Cardiac muscle cell (in vitro differentiated cells and primary cell): ENCODE results near the gene ERF. TPM values are rescaled to one million over a fixed set of nuclear protein-coding genes. Genes with fewer than 3 reads are reported as not detected.

Experiments used
- DNase-seq, 2 donors: peaks; one replicate each; pipeline versions ENCODE4 v3.0.0 to v3.0.0-alpha.2; 2010 to 2017; ENCODE audit warnings: low read depth in 1 of 2, low spot score in 1 of 2
- H3K27ac ChIP-seq: fragments of 200-600 bp; sonication (generic); 2 replicates; pipeline ENCODE4 v1.5.1; 2016
- H3K27me3 ChIP-seq: fragments of 200-600 bp; sonication (generic); 2 replicates; pipeline ENCODE4 v1.6.0; 2016; ENCODE audit warnings: control low read depth
- H3K36me3 ChIP-seq: fragments of 200-600 bp; sonication (generic); 2 replicates; pipeline ENCODE4 v1.5.1; 2016; ENCODE audit warnings: control low read depth
- H3K4me1 ChIP-seq: fragments of 200-600 bp; sonication (generic); 2 replicates; pipeline ENCODE4 v1.8.1; 2017; ENCODE audit warnings: low read depth, mild to moderate bottlenecking, mixed run types
- H3K4me3 ChIP-seq: fragments of 200-600 bp; sonication (generic); 2 replicates; pipeline ENCODE4 v1.5.1; 2016; ENCODE audit warnings: mild to moderate bottlenecking
- H3K9me3 ChIP-seq: fragments of 200-600 bp; sonication (generic); 2 replicates; pipeline ENCODE4 v1.5.1; 2017; ENCODE audit warnings: low read depth, mild to moderate bottlenecking, control low read depth
- CTCF ChIP-seq: IDR thresholded peaks from 2 replicates; pipeline ENCODE4 v1.5.1; 2012; ENCODE audit warnings: low read depth, mild to moderate bottlenecking, low read length
- polyA plus RNA-seq: library from polyadenylated mRNA; unstranded; fragments of >200 nt; fragmentation: Nextera tagmentation; extraction: Ambion mirVana; gene quantifications from 2 replicates; pipeline ENCODE4 v1.2.1, GENCODE V29; 2016
- total RNA-seq: library from RNA; depleted of rRNA; stranded (reverse); fragments of >200 nt; gene quantifications from 2 replicates; pipeline ENCODE4 v1.2.3, GENCODE V29; 2016

Gene ERF
- total and polyA plus RNA-seq, 2 experiments from 2014 or later, result 25.1 to 108 TPM

- Histone ChIP-seq H3K36me3 (no peaks in the 10 kb centered on the region), H3K4me3 (no peak overlapping the region), H3K27me3 (no peaks in the 10 kb centered on the region), H3K4me1 (peaks cover 41% of the 10 kb centered on the region), H3K9me3 (no peaks in the 10 kb centered on the region), H3K27ac (peak overlapping the region; percentile 81)
- TF ChIP-seq CTCF, result no peak
- peak in 1 of 2 donors; percentile 66 for DNase-seq
These were observed 23.0 kb upstream of the ERF start for GRCh38 chr19:42277821-42278451.

GRCh38 chr19:42276821-42277220 is 21.9 kb upstream of the ERF start:
- no peaks in the 10 kb centered on the region for H3K9me3 ChIP-seq
- H3K36me3 ChIP-seq, result no peaks in the 10 kb centered on the region
- H3K27ac ChIP-seq, result no peak overlapping the region
- H3K4me1 ChIP-seq, result peaks cover 29% of the 10 kb centered on the region
- no peaks in the 10 kb centered on the region for H3K27me3 ChIP-seq
- no peak for TF ChIP-seq CTCF
- no peak overlapping the region for H3K4me3 ChIP-seq
- DNase-seq, result no peak

GRCh38 chr19:42276284-42276683 is 21.4 kb upstream of the ERF start:
- Histone ChIP-seq H3K9me3 (no peaks in the 10 kb centered on the region), H3K27me3 (no peaks in the 10 kb centered on the region), H3K4me3 (no peak overlapping the region), H3K36me3 (no peaks in the 10 kb centered on the region), H3K27ac (no peak overlapping the region), H3K4me1 (peaks cover 24% of the 10 kb centered on the region)
- DNase-seq, result no peak
- TF ChIP-seq CTCF, result no peak

GRCh38 chr19:42275517-42275916 is 20.6 kb upstream of the ERF start:
- no peak for TF ChIP-seq CTCF
- Histone ChIP-seq H3K36me3 (no peaks in the 10 kb centered on the region), H3K27ac (no peak overlapping the region), H3K4me1 (peaks cover 21% of the 10 kb centered on the region), H3K9me3 (no peaks in the 10 kb centered on the region), H3K27me3 (no peaks in the 10 kb centered on the region), H3K4me3 (no peak overlapping the region)
- no peak for DNase-seq

- Histone ChIP-seq H3K9me3 (no peaks in the 10 kb centered on the region), H3K27me3 (no peaks in the 10 kb centered on the region), H3K4me3 (no peak overlapping the region), H3K27ac (no peak overlapping the region), H3K36me3 (no peaks in the 10 kb centered on the region), H3K4me1 (peaks cover 23% of the 10 kb centered on the region)
- no peak for TF ChIP-seq CTCF
- DNase-seq, result no peak
These were observed 20.2 kb upstream of the ERF start for GRCh38 chr19:42275103-42275502.
